Measurements from ENCODE around the gene RNF183.
A peak's percentile ranks its signal among the peaks of the same experiment; 100 is the strongest.

Gene RNF183

GRCh38 chr9:113349066-113349444, 45.9 kb upstream of the RNF183 start:
- no peak for DNase-seq (ENCODE audit: low read depth)
- no peak for TF ChIP-seq CTCF (IDR thresholded peaks at IDR 0.05; ENCODE audit: low read length, missing control alignments)
- no peak overlapping the region for H3K4me3 ChIP-seq (replicated peaks; ENCODE audit: low read depth, low read length)

GRCh38 chr9:113348437-113348836, 45.3 kb upstream of the RNF183 start:
- no peak overlapping the region for H3K4me3 ChIP-seq (replicated peaks; ENCODE audit: low read depth, low read length)
- no peak for DNase-seq (ENCODE audit: low read depth)
- TF ChIP-seq CTCF (IDR thresholded peaks at IDR 0.05; ENCODE audit: low read length, missing control alignments), result no peak

- no peak overlapping the region for H3K4me3 ChIP-seq (replicated peaks; ENCODE audit: low read depth, low read length)
- DNase-seq (ENCODE audit: low read depth), result no peak
- TF ChIP-seq CTCF (IDR thresholded peaks at IDR 0.05; ENCODE audit: low read length, missing control alignments), result no peak
These were observed 42.5 kb upstream of the RNF183 start for GRCh38 chr9:113345671-113346070.

- TF ChIP-seq CTCF (IDR thresholded peaks at IDR 0.05; ENCODE audit: low read length, missing control alignments), result no peak
- no peak for DNase-seq (ENCODE audit: low read depth)
- no peak overlapping the region for H3K4me3 ChIP-seq (replicated peaks; ENCODE audit: low read depth, low read length)
These were observed 42.0 kb upstream of the RNF183 start for GRCh38 chr9:113345190-113345589.

GRCh38 chr9:113343732-113344231, 40.6 kb upstream of the RNF183 start:
- no peak overlapping the region for H3K4me3 ChIP-seq (replicated peaks; ENCODE audit: low read depth, low read length)
- no peak for TF ChIP-seq CTCF (IDR thresholded peaks at IDR 0.05; ENCODE audit: low read length, missing control alignments)
- DNase-seq (ENCODE audit: low read depth), result peak; percentile 65

GRCh38 chr9:113341712-113342410, 38.7 kb upstream of the RNF183 start:
- no peak for DNase-seq (ENCODE audit: low read depth)
- TF ChIP-seq CTCF (IDR thresholded peaks at IDR 0.05; ENCODE audit: low read length, missing control alignments), result no peak
- no peak overlapping the region for H3K4me3 ChIP-seq (replicated peaks; ENCODE audit: low read depth, low read length)

Measured in fibroblast of pulmonary artery (primary cell).